HepG2 (cell line): ENCODE data around the gene TLCD3B. TPM values are rescaled to one million over a fixed set of nuclear protein-coding genes. Genes with fewer than 3 reads are reported as not detected.

ENCODE experiments used
- BORCS8-MEF2B ChIP-seq: sonication (generic); formaldehyde crosslinking; IDR thresholded peaks from 2 replicates; pipeline ENCODE4 v1.8.0; 2022; ENCODE audit warnings: mild to moderate bottlenecking, missing genetic modification reagents
- DMTF1 ChIP-seq: sonication (generic); formaldehyde crosslinking; IDR thresholded peaks from 2 replicates; pipeline ENCODE4 v1.4.0; 2020; ENCODE audit warnings: mild to moderate bottlenecking, missing genetic modification reagents
- DNMT3B ChIP-seq: conservative IDR thresholded peaks from 2 replicates; pipeline ENCODE4 v1.6.1; 2016; ENCODE audit warnings: missing biosample characterization, control low read depth
- FOSL1 ChIP-seq: sonication (generic); formaldehyde crosslinking; IDR thresholded peaks from 2 replicates; pipeline ENCODE4 v1.9.0; 2021; ENCODE audit warnings: missing genetic modification reagents, borderline replicate concordance
- GFI1 ChIP-seq: sonication (generic); formaldehyde crosslinking; IDR thresholded peaks from 2 replicates; pipeline ENCODE4 v1.5.0; 2020; ENCODE audit warnings: missing genetic modification reagents, mild to moderate bottlenecking, borderline replicate concordance
- KDM5A ChIP-seq: fragments of 200-600 bp; sonication (generic); IDR thresholded peaks from 2 replicates; pipeline ENCODE4 v1.7.0; 2018; ENCODE audit warnings: antibody characterized with exemption, mild to moderate bottlenecking, low read length, borderline replicate concordance
- MAFK ChIP-seq, 2 experiments: IDR thresholded peaks in 1 of 2; conservative IDR thresholded peaks in 1 of 2; 2 replicates each; pipeline ENCODE4 v1.6.1; 2011; ENCODE audit warnings: improper control_type of control experiment in 2 of 2, low read length in 2 of 2
- SAFB2 ChIP-seq: sonication (generic); formaldehyde crosslinking; IDR thresholded peaks from 2 replicates; pipeline ENCODE4 v1.5.1; 2020; ENCODE audit warnings: missing genetic modification reagents, low read depth, mild to moderate bottlenecking, borderline replicate concordance
- SMARCE1 ChIP-seq: fragments of 450-650 bp; IDR thresholded peaks from 2 replicates; pipeline ENCODE4 v1.6.1; 2017; ENCODE audit warnings: borderline replicate concordance
- TOPORS ChIP-seq: sonication (generic); formaldehyde crosslinking; IDR thresholded peaks from 2 replicates; pipeline ENCODE4 v1.8.0; 2023; ENCODE audit warnings: mild to moderate bottlenecking, missing genetic modification reagents
- TRIM22 ChIP-seq: fragments of 450-650 bp; IDR thresholded peaks from 2 replicates; pipeline ENCODE4 v1.6.1; 2017
- ZBTB42 ChIP-seq: sonication (generic); formaldehyde crosslinking; IDR thresholded peaks from 2 replicates; pipeline ENCODE4 v1.5.0; 2020; ENCODE audit warnings: mild to moderate bottlenecking, missing genetic modification reagents
- ZGPAT ChIP-seq: IDR thresholded peaks from 2 replicates; pipeline ENCODE4 v1.6.1; 2016; ENCODE audit warnings: mild to moderate bottlenecking
- ZMYM4 ChIP-seq: sonication (generic); formaldehyde crosslinking; IDR thresholded peaks from 2 replicates; pipeline ENCODE4 v1.8.1; 2023; ENCODE audit warnings: mild to moderate bottlenecking, missing genetic modification reagents
- ZNF260 ChIP-seq: sonication (generic); formaldehyde crosslinking; IDR thresholded peaks from 2 replicates; pipeline ENCODE4 v1.4.0; 2020; ENCODE audit warnings: missing genetic modification reagents, low read depth, mild to moderate bottlenecking, borderline replicate concordance
- ZNF777 ChIP-seq: sonication (generic); formaldehyde crosslinking; IDR thresholded peaks from 2 replicates; pipeline ENCODE4 v1.4.0; 2020; ENCODE audit warnings: missing genetic modification reagents
- polyA plus RNA-seq, 8 experiments: library from polyadenylated mRNA; depleted of rRNA in 3 of 8; stranded (reverse) in 7 of 8; unstranded in 1 of 8; fragments of >200 nt; fragmentation: Illumina TruSeq in 4 of 8; extraction: Trizol in 4 of 8; gene quantifications; 2 replicates each; pipeline versions ENCODE4 v1.2.1 to v1.2.3, GENCODE V29; 2011 to 2016; ENCODE audit warnings: low read depth in 4 of 8, missing spikeins in 1 of 8, mixed read lengths in 1 of 8; ENCODE audit not compliant: insufficient read depth in 1 of 8
- total RNA-seq, 5 experiments: library from RNA; depleted of rRNA; stranded (reverse); fragments of >200 nt; fragmentation: Illumina TruSeq; extraction: Trizol; gene quantifications; 2 replicates each; pipeline ENCODE4 v1.2.3, GENCODE V29; 2016; ENCODE audit warnings: low read depth in 1 of 5
- TF ChIP-seq, protein P1 (sequence below): sonication (generic); formaldehyde crosslinking; IDR thresholded peaks from 2 replicates; pipeline ENCODE4 v1.4.0; 2020; ENCODE audit warnings: low read depth, mild to moderate bottlenecking, missing genetic modification reagents
- TF ChIP-seq, protein P2 (sequence below), 2 experiments: sonication (generic) in 1 of 2; formaldehyde crosslinking in 1 of 2; IDR thresholded peaks; 2 replicates each; pipeline versions ENCODE4 v1.5.1 to v1.6.1; 2011 to 2020; ENCODE audit warnings: borderline replicate concordance in 1 of 2, low read depth in 1 of 2, low read length in 1 of 2, mild to moderate bottlenecking in 1 of 2, missing genetic modification reagents in 1 of 2, moderate library complexity in 1 of 2

TLCD3B gene
- total and polyA plus RNA-seq, 2 of the 13 experiments (the other 11 are each of a cell fraction or from before 2014, with no cell fraction given): not detected

DNA sequence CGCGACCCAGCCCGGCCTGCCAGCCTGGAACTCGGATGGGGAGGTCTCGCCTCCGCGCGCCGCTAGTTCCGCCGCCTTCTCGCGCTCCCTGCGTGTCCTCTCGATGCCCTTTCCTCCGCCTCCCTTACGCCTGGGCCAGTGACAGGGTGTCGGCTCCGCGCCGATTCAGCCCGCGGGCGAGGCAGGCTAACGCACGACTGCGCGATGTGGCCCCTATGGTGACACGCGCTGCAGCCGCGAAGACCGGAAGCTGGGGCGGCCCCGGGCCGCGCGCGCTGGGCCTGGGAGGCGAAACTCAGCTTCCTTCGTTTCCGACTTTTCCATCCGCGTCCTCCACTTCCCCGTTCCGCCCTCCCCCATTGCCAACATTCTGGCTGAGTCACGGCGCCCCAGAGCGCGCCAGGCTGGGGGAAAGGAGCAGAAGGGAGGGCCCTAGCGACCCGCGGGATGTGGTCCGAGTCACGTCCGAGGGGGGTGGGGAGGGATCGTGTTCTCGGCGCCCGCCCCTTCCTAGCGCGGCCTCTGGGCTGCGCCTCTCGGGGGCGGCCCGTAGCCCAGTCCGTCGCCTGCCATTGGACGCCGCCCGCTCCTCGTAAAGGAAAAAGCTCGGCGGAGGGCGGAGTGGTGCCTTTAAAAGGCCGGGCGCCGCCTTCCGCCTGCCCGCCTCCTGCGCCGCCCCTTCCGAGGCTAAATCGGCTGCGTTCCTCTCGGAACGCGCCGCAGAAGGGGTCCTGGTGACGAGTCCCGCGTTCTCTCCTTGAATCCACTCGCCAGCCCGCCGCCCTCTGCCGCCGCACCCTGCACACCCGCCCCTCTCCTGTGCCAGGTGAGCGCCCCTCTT is 34.3 kb upstream of the TLCD3B start, which contains the start of gene ALDOA (continued):
- no peak for TF ChIP-seq TRIM22
- TF ChIP-seq MAFK (conservative IDR thresholded peaks at IDR 0.05 in 1 of 2, IDR thresholded peaks at IDR 0.05 in 1 of 2; ENCODE audit: low read length in 2 of 2): peak; percentile 65 to 88
- TF ChIP-seq DNMT3B (CRISPR knock-in tag): peak; percentile 67; the same call in 1 of the 2 replicates
- TF ChIP-seq SAFB2: peak; percentile 88
- peak; percentile 85 for TF ChIP-seq BORCS8-MEF2B (CRISPR knock-in tag)
- no peak for TF ChIP-seq FOSL1 (CRISPR knock-in tag)
- TF ChIP-seq KDM5A: peak; percentile 74; the same call in 1 of the 2 replicates
- TF ChIP-seq, protein P1, sequence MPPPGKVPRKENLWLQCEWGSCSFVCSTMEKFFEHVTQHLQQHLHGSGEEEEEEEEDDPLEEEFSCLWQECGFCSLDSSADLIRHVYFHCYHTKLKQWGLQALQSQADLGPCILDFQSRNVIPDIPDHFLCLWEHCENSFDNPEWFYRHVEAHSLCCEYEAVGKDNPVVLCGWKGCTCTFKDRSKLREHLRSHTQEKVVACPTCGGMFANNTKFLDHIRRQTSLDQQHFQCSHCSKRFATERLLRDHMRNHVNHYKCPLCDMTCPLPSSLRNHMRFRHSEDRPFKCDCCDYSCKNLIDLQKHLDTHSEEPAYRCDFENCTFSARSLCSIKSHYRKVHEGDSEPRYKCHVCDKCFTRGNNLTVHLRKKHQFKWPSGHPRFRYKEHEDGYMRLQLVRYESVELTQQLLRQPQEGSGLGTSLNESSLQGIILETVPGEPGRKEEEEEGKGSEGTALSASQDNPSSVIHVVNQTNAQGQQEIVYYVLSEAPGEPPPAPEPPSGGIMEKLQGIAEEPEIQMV (CRISPR knock-in tag): peak; percentile 88
- no peak for TF ChIP-seq SMARCE1
- peak; percentile 88 for TF ChIP-seq TOPORS (CRISPR knock-in tag)
- peak; percentile 73 for TF ChIP-seq ZNF777 (CRISPR knock-in tag)
- peak; percentile 99 for TF ChIP-seq ZGPAT (CRISPR knock-in tag)
- TF ChIP-seq GFI1 (CRISPR knock-in tag): 0 out of 2 replicates have a peak, but pooled peaks have one; percentile 50
- no peak for TF ChIP-seq ZNF260
- TF ChIP-seq ZMYM4 (CRISPR knock-in tag): peak; percentile 98
- TF ChIP-seq DMTF1 (CRISPR knock-in tag): no peak
- TF ChIP-seq, protein P2, sequence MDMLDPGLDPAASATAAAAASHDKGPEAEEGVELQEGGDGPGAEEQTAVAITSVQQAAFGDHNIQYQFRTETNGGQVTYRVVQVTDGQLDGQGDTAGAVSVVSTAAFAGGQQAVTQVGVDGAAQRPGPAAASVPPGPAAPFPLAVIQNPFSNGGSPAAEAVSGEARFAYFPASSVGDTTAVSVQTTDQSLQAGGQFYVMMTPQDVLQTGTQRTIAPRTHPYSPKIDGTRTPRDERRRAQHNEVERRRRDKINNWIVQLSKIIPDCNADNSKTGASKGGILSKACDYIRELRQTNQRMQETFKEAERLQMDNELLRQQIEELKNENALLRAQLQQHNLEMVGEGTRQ (IDR thresholded peaks at IDR 0.05; ENCODE audit: low read depth, low read length): no peak; the same call in 1 of the 2 replicates
- TF ChIP-seq, protein P2 (CRISPR knock-in tag; IDR thresholded peaks at IDR 0.05; ENCODE audit: borderline replicate concordance): peak; percentile 75; the same call in 1 of the 2 replicates
- TF ChIP-seq ZBTB42 (CRISPR knock-in tag): no peak; the same call in 1 of the 2 replicates
